GM12878 (cell line): ENCODE measurements around the gene SPSB3. TPM values are rescaled to one million over a fixed set of nuclear protein-coding genes. Genes with fewer than 3 reads are reported as not detected.

ENCODE experiments used
- ATAC-seq: fragments of 200-7000 bp; cut with Tn5 transposase; 3 replicates; pipeline ENCODE4 v1.9.1; 2020; ENCODE audit warnings: mild to moderate bottlenecking, moderate library complexity
- BruUV-seq: library from RNA; stranded (reverse); fragments of 400-500 nt; replicated peaks from 2 replicates; lab custom pipeline; 2021; lab: Mats Ljungman, UMichigan
- CTCF ChIA-PET: fragments of 300-600 bp; sonication (Branson Sonifier 250); formaldehyde crosslinking; extraction: SDS; loops from one replicate; lab custom pipeline; 2021; ENCODE audit warnings: inconsistent platforms; lab: Yijun Ruan, JAX
- POLR2A ChIA-PET: fragments of 350-600 bp; formaldehyde crosslinking; extraction: SDS; loops from one replicate; lab custom pipeline; 2021; ENCODE audit warnings: inconsistent platforms; lab: Charles Lee
- RAD21 ChIA-PET: fragments of 300-600 bp; sonication (Branson Sonifier 250); formaldehyde crosslinking; loops from one replicate; lab custom pipeline; 2023; ENCODE audit warnings: antibody characterized with exemption; ENCODE audit not compliant: unreplicated experiment; lab: Charles Lee
- SMC1A ChIA-PET: fragments of 300-600 bp; sonication (Branson Sonifier 250); formaldehyde crosslinking; loops from one replicate; lab custom pipeline; 2023; ENCODE audit not compliant: unreplicated experiment, uncharacterized antibody; lab: Charles Lee
- DNase-seq: peaks from one replicate; pipeline ENCODE4 v3.0.0-alpha.2; 2011; ENCODE audit warnings: low read depth, low spot score
- FAIRE-seq: peaks from 3 replicates; lab custom pipeline; 2011; peaks lifted over from hg19 to GRCh38; lab: Jason Lieb, UNC
- H2AFZ ChIP-seq: 2 replicates; pipeline ENCODE4 v1.6.0; 2011; ENCODE audit warnings: low read depth, low read length, control low read depth; ENCODE audit not compliant: control insufficient read depth
- H3K27ac ChIP-seq: 2 replicates; pipeline ENCODE4 v1.5.1; 2011; ENCODE audit warnings: control low read depth; ENCODE audit not compliant: control insufficient read depth, insufficient read depth
- H3K27me3 ChIP-seq, 2 experiments: replicated peaks in 1 of 2; 2 replicates each; pipeline versions ENCODE4 v1.6.0 to v1.6.1; 2011; ENCODE audit warnings: low read length in 1 of 2; ENCODE audit not compliant: control insufficient read depth in 2 of 2, insufficient read depth in 2 of 2
- H3K36me3 ChIP-seq, 2 experiments: 2 replicates each; pipeline ENCODE4 v1.5.1; 2011; ENCODE audit warnings: low read length in 1 of 2; ENCODE audit not compliant: control insufficient read depth in 2 of 2, insufficient read depth in 2 of 2
- H3K4me1 ChIP-seq: 2 replicates; pipeline ENCODE4 v1.6.1; 2011; ENCODE audit warnings: mild to moderate bottlenecking, low read length, moderate library complexity, mixed read lengths; ENCODE audit not compliant: control insufficient read depth, insufficient read depth
- H3K4me2 ChIP-seq: 2 replicates; pipeline ENCODE4 v1.6.0; 2011; ENCODE audit warnings: control low read depth; ENCODE audit not compliant: control insufficient read depth, insufficient read depth
- H3K4me3 ChIP-seq: fragments of 200-600 bp; sonication (generic); 2 replicates; pipeline ENCODE4 v1.5.1; 2016
- H3K79me2 ChIP-seq: 2 replicates; pipeline ENCODE4 v1.6.0; 2011; ENCODE audit warnings: low read length; ENCODE audit not compliant: control insufficient read depth, insufficient read depth
- H3K9ac ChIP-seq: 2 replicates; pipeline ENCODE4 v1.8.0; 2011; ENCODE audit warnings: low read length, control low read depth, mixed read lengths; ENCODE audit not compliant: control insufficient read depth, insufficient read depth
- H3K9me3 ChIP-seq: replicated peaks from 3 replicates; pipeline ENCODE4 v1.5.1; 2011; ENCODE audit warnings: mild to moderate bottlenecking, low read length; ENCODE audit not compliant: control insufficient read depth, insufficient read depth
- H4K20me1 ChIP-seq: 2 replicates; pipeline ENCODE4 v1.6.0; 2011; ENCODE audit not compliant: control insufficient read depth, insufficient read depth
- BCL3 ChIP-seq: IDR thresholded peaks from 2 replicates; pipeline ENCODE4 v1.6.1; 2011; ENCODE audit warnings: borderline replicate concordance, low read depth, mild to moderate bottlenecking, moderate library complexity, low read length; ENCODE audit not compliant: insufficient read depth, poor library complexity, severe bottlenecking
- CBX3 ChIP-seq: fragments of 200-600 bp; sonication (generic); IDR thresholded peaks from 2 replicates; pipeline ENCODE4 v1.6.1; 2016; ENCODE audit warnings: low read depth, borderline replicate concordance
- CREM ChIP-seq: IDR thresholded peaks from 2 replicates; pipeline ENCODE4 v1.6.1; 2014; ENCODE audit warnings: antibody characterized with exemption, low read depth
- E2F8 ChIP-seq: fragments of 450-650 bp; IDR thresholded peaks from 2 replicates; pipeline ENCODE4 v1.6.1; 2018; ENCODE audit warnings: mild to moderate bottlenecking, low read depth, moderate library complexity; ENCODE audit not compliant: partially characterized antibody
- EGR1 ChIP-seq, 2 experiments: IDR thresholded peaks; 1 replicate in 1 of 2; 2 replicates in 1 of 2; pipeline ENCODE4 v1.6.1; 2011 to 2012; ENCODE audit warnings: low read depth in 2 of 2, low read length in 2 of 2, borderline replicate concordance in 1 of 2, mild to moderate bottlenecking in 1 of 2, moderate library complexity in 1 of 2
- FOS ChIP-seq: IDR thresholded peaks from 3 replicates; pipeline ENCODE4 v1.6.1; 2011; ENCODE audit warnings: borderline replicate concordance; ENCODE audit not compliant: insufficient read length; ENCODE audit errors: extremely low read depth
- GATAD2B ChIP-seq: fragments of 450-650 bp; conservative IDR thresholded peaks from 2 replicates; pipeline ENCODE4 v1.6.1; 2017; ENCODE audit warnings: low read depth, mild to moderate bottlenecking, moderate library complexity
- HDGF ChIP-seq: fragments of 450-650 bp; IDR thresholded peaks from 2 replicates; pipeline ENCODE4 v1.6.1; 2016; ENCODE audit warnings: antibody characterized with exemption
- NR2C2 ChIP-seq: IDR thresholded peaks from 2 replicates; pipeline ENCODE4 v1.6.1; 2011; ENCODE audit warnings: borderline replicate concordance, low read depth; ENCODE audit not compliant: control insufficient read depth, insufficient read length
- NR2F1 ChIP-seq: fragments of 450-650 bp; conservative IDR thresholded peaks from 2 replicates; pipeline ENCODE4 v1.6.1; 2017; ENCODE audit warnings: mild to moderate bottlenecking
- PAX5 ChIP-seq: IDR thresholded peaks from 2 replicates; pipeline ENCODE4 v1.6.1; 2011; ENCODE audit warnings: low read depth, low read length, borderline replicate concordance
- PKNOX1 ChIP-seq: fragments of 450-650 bp; IDR thresholded peaks from 2 replicates; pipeline ENCODE4 v1.6.1; 2016; ENCODE audit warnings: mild to moderate bottlenecking
- SIX5 ChIP-seq: IDR thresholded peaks from 2 replicates; pipeline ENCODE4 v1.6.1; 2011; ENCODE audit warnings: mild to moderate bottlenecking, low read depth, low read length, moderate library complexity; ENCODE audit not compliant: severe bottlenecking
- ZBED1 ChIP-seq: IDR thresholded peaks from 2 replicates; pipeline ENCODE4 v1.6.1; 2016; ENCODE audit warnings: borderline replicate concordance
- ZNF207 ChIP-seq: fragments of 450-650 bp; IDR thresholded peaks from 2 replicates; pipeline ENCODE4 v1.6.1; 2014; ENCODE audit warnings: antibody characterized with exemption, mild to moderate bottlenecking, borderline replicate concordance
- ZNF24 ChIP-seq: fragments of 450-650 bp; IDR thresholded peaks from 2 replicates; pipeline ENCODE4 v1.6.1; 2017; ENCODE audit warnings: antibody characterized with exemption, mild to moderate bottlenecking
- ZNF274 ChIP-seq: IDR thresholded peaks from one replicate; pipeline ENCODE4 v1.8.0; 2011; ENCODE audit not compliant: insufficient read length, insufficient read depth
- ZSCAN29 ChIP-seq: fragments of 450-650 bp; IDR thresholded peaks from 2 replicates; pipeline ENCODE4 v1.6.1; 2017; ENCODE audit warnings: mild to moderate bottlenecking, moderate library complexity
- WGBS: methylation state at CpG from one replicate; pipeline ENCODE4 v1.1.6; 2016; ENCODE audit warnings: low lambda C conversion rate; ENCODE audit not compliant: insufficient replicate concordance, insufficient coverage; ENCODE audit errors: missing lambda C conversion rate; 5-methylcytosine and 5-hydroxymethylcytosine counted together
- in situ Hi-C: fragments of 300-500 bp; cut with MboI; formaldehyde crosslinking; loops from 9 replicates; pipeline ENCODE4 v1.14.3; 2018; ENCODE audit warnings: mixed read lengths
- intact Hi-C: fragments of 100-400 bp; cut with micrococcal nuclease; formaldehyde crosslinking; loops from one replicate; pipeline ENCODE4 v1.14.2; 2022; ENCODE audit not compliant: unreplicated experiment
- polyA plus RNA-seq, 11 experiments: library from polyadenylated mRNA; depleted of rRNA in 4 of 11; unstranded in 6 of 11; stranded (reverse) in 5 of 11; fragments of >200 nt; fragmentation: Nextera tagmentation in 4 of 11; fragmentation: Illumina TruSeq in 1 of 11; extraction: Ambion mirVana in 4 of 11; extraction: Trizol in 1 of 11; gene quantifications; 1 replicate in 1 of 11; 2 replicates in 10 of 11; pipeline versions ENCODE4 v1.2.1 to v1.2.3, GENCODE V29; 2011 to 2016; ENCODE audit warnings: inconsistent platforms in 2 of 11, missing spikeins in 2 of 11, low read depth in 1 of 11
- total RNA-seq, 4 experiments: library from RNA; depleted of rRNA in 3 of 4; stranded (reverse); fragments of >200 nt in 3 of 4; fragmentation: Illumina TruSeq in 1 of 4; extraction: Trizol in 1 of 4; gene quantifications; 2 replicates each; pipeline versions ENCODE4 v1.2.1 to v1.2.3, GENCODE V29; 2013 to 2021

Gene SPSB3
- total and polyA plus RNA-seq, 10 of the 15 experiments (the other 5 are each of a cell fraction or from before 2014, with no cell fraction given): 0.31 to 26.9 (median 14.0) TPM

GRCh38 chr16:1781758-1782407, 488 bp downstream of the SPSB3 start:
- BruUV-seq: no TSS peak
- peak overlapping the region; percentile 71 for H3K9ac ChIP-seq
- WGBS: 2% methylated on average over 59 of the region's 70 CpGs
- POLR2A ChIA-PET: interaction anchor here (1.0 to 2.5 kb wide), 9 partner anchors 10 to 189 kb away, joined by 4 to 39 read pairs (median 7); partner anchors contain the start of genes EME2, FAHD1, HAGH and JPT2
- peak overlapping the region; percentile 52 for H3K27ac ChIP-seq
- H3K36me3 ChIP-seq: peaks cover 2 to 8% of the 10 kb centered on the region in 2 experiments; a peak in 3 of 4 replicates
- CTCF ChIA-PET: interaction anchor here (1.1 to 1.6 kb wide), 6 partner anchors 10 to 629 kb away, joined by 3 to 12 read pairs (median 5); partner anchors contain the start of genes EME2, MAPK8IP3, MRPS34 and NME3
- FAIRE-seq (no peak), DNase-seq (no peak), ATAC-seq (peak; percentile 9)
- peak overlapping the region; percentile 77 for H3K4me2 ChIP-seq
- intact Hi-C loops: loop anchor here (2.0 kb wide), 2 partner anchors 45 to 361 kb away; partner anchors contain the start of genes FAHD1, HAGH and UQCC4
- no peaks in the 10 kb centered on the region for H3K27me3 ChIP-seq
- in situ Hi-C loops: no loop called here
- SMC1A ChIA-PET: interaction anchor here (0.7 to 1.5 kb wide), 5 partner anchors 9 to 374 kb away, joined by 3 to 4 read pairs (median 3); partner anchors contain the start of genes EME2, MRPS34, NME3 and TRAF7
- H3K9me3 ChIP-seq: no peaks in the 10 kb centered on the region
- H4K20me1 ChIP-seq: no peaks in the 10 kb centered on the region
- RAD21 ChIA-PET: interaction anchor here (1.0 to 1.4 kb wide), 8 partner anchors 10 to 361 kb away, joined by 3 to 22 read pairs (median 4); partner anchors contain the start of genes EME2, JPT2, MRPS34 and NME3
- peak overlapping the region; percentile 94 for H3K4me3 ChIP-seq
- peaks cover 15% of the 10 kb centered on the region for H3K79me2 ChIP-seq
- peak overlapping the region; percentile 23; the same call in 1 of the 2 replicates for H2AFZ ChIP-seq
- H3K4me1 ChIP-seq: peaks cover 6% of the 10 kb centered on the region; the same call in 1 of the 2 replicates
- TF ChIP-seq ZSCAN29 (peak; percentile 64; the same call in 1 of the 2 replicates), CBX3 (no peak), FOS (no peak), EGR1 (IDR thresholded peaks at IDR 0.05; ENCODE audit: borderline replicate concordance in 1 of 2, low read depth in 2 of 2, low read length in 2 of 2) (no peak), PAX5 (no peak), ZNF207 (no peak), ZNF24 (0 out of 2 replicates have a peak, but pooled peaks have one; percentile 24), HDGF (no peak; the same call in 1 of the 2 replicates), CREM (no peak), E2F8 (no peak), SIX5 (no peak), NR2C2 (no peak), GATAD2B (peak; percentile 85; the same call in 1 of the 2 replicates), ZNF274 (no peak), NR2F1 (peak; percentile 78), ZBED1 (no peak), BCL3 (peak; percentile 6), PKNOX1 (0 out of 2 replicates have a peak, but pooled peaks have one; percentile 15)
